ENCODE results near the gene SCG3. TPM values are rescaled to one million over a fixed set of nuclear protein-coding genes. Genes with fewer than 3 reads are reported as not detected.
"Not testable (repeated sequence)": the region's sequence is repeated elsewhere in the genome, so short reads cannot be mapped to it uniquely, and the experiment has no call there.

The SCG3 gene
- total RNA-seq, 1 experiment from 2014 or later = not detected

DNA sequence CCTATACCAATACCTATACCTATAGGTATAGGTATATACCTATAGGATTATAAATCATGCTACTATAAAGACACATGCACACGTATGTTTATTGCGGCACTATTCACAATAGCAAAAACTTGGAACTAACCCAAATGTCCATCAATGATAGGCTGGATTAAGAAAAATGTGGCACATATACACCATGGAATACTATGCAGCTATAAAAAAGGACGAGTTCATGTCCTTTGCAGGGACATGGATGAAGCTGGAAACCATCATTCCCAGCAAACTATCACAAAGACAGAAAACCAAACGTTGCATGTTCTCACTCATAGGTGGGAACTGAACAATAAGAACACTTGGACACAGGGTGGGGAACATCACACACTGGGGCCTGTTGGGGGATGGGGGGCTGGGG is 32.7 kb upstream of the SCG3 start:
- H3K27me3 ChIP-seq (ENCODE audit: low read length); BruUV-seq (replicated peaks); H3K4me2 ChIP-seq (ENCODE audit: low read length); H3K27ac ChIP-seq (ENCODE audit: low read length); H3K79me2 ChIP-seq (ENCODE audit: low read length); H3K36me3 ChIP-seq (ENCODE audit: low read depth, low read length); H3K4me3 ChIP-seq (ENCODE audit: low read length); H3K4me1 ChIP-seq (ENCODE audit: insufficient read depth, low read length); H3F3A ChIP-seq (ENCODE audit: low read length, unreplicated experiment); POLR2A ChIA-PET (ENCODE audit: unreplicated experiment); DNase-seq; H3K9me2 ChIP-seq (replicated peaks; ENCODE audit: low read length); CTCF ChIA-PET; intact Hi-C loops (cut with micrococcal nuclease); H2AFZ ChIP-seq (ENCODE audit: low read length); ATAC-seq; H3K9me3 ChIP-seq (ENCODE audit: low read length); H3K9ac ChIP-seq (ENCODE audit: low read length); H4K20me1 ChIP-seq (ENCODE audit: low read length): not testable (repeated sequence)

DNA sequence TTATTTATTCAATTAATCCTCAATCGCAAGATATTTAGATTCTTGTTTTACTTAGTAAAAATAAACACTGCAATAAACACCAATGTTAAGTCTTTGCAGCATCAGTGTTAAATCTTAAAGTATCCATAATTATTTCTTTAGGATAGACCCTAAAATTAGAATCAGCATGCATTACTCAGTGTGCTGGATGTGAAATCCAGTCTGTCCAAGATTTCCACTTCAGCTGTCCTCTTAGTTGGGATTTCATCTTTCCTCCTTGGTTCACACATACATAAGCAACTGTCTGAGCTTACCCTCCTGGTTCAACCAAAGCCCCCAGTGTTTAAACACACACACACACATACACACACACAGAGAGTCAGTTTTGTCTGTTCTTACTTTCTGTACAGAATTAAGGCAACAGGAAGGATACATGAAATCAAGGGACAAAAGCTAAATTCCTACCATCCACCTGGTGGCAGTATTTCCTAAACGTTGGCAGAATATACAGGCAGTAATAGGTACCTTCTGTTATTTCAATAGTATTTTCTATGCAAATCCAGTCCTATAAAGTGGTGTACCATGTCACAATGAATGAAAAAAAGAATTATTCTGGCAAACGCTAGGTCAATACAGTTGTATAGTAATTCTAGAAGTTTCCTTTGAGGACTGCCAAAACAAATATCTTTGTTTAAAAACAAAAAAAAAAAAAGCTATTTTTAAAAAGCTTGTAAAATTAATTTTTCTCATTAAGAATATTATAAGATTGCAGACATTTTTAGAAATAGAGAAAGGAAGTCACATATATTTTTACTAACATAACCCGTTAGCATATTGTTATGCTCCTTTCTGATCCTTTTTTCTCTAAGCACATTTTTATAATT is 31.4 kb upstream of the SCG3 start:
- Histone ChIP-seq H3K4me1 (ENCODE audit: insufficient read depth, low read length) (peaks cover 4% of the 10 kb centered on the region; the same call in 1 of the 2 replicates), H3K9me3 (ENCODE audit: low read length) (no peaks in the 10 kb centered on the region), H3K9ac (ENCODE audit: low read length) (no peak overlapping the region), H3F3A (ENCODE audit: low read length, unreplicated experiment) (no peaks in the 10 kb centered on the region), H3K27ac (ENCODE audit: low read length) (no peak overlapping the region), H3K9me2 (replicated peaks; ENCODE audit: low read length) (no peaks in the 10 kb centered on the region), H2AFZ (ENCODE audit: low read length) (no peak overlapping the region), H3K4me2 (ENCODE audit: low read length) (no peak overlapping the region), H4K20me1 (ENCODE audit: low read length) (no peaks in the 10 kb centered on the region), H3K36me3 (ENCODE audit: low read depth, low read length) (no peaks in the 10 kb centered on the region), H3K4me3 (ENCODE audit: low read length) (no peak overlapping the region), H3K27me3 (ENCODE audit: low read length) (no peaks in the 10 kb centered on the region), H3K79me2 (ENCODE audit: low read length) (no peaks in the 10 kb centered on the region)
- intact Hi-C loops (cut with micrococcal nuclease) = loop anchor here (1.0 to 5.0 kb wide), 2 partner anchors 127 to 257 kb away; no protein-coding TSS in a partner anchor
- ChIA-PET CTCF (interaction anchor here (0.6 to 2.1 kb wide), 7 partner anchors 76 to 286 kb away, joined by 3 to 63 read pairs (median 5); no protein-coding TSS in a partner anchor), POLR2A (ENCODE audit: unreplicated experiment) (interaction anchor here (0.5 to 0.6 kb wide), 2 partner anchors 77 to 137 kb away, joined by 3 read pairs; no protein-coding TSS in a partner anchor)
- DNase-seq (peak; percentile 77), ATAC-seq (peak; percentile 81)
- no TSS peak for BruUV-seq (replicated peaks)
- TF ChIP-seq EZH2phosphoT487 (IDR thresholded peaks at IDR 0.05; ENCODE audit: borderline replicate concordance, low read length) (no peak), EZH2 (IDR thresholded peaks at IDR 0.05; ENCODE audit: low read length, unreplicated experiment) (no peak)
- TF ChIP-seq, protein P1, sequence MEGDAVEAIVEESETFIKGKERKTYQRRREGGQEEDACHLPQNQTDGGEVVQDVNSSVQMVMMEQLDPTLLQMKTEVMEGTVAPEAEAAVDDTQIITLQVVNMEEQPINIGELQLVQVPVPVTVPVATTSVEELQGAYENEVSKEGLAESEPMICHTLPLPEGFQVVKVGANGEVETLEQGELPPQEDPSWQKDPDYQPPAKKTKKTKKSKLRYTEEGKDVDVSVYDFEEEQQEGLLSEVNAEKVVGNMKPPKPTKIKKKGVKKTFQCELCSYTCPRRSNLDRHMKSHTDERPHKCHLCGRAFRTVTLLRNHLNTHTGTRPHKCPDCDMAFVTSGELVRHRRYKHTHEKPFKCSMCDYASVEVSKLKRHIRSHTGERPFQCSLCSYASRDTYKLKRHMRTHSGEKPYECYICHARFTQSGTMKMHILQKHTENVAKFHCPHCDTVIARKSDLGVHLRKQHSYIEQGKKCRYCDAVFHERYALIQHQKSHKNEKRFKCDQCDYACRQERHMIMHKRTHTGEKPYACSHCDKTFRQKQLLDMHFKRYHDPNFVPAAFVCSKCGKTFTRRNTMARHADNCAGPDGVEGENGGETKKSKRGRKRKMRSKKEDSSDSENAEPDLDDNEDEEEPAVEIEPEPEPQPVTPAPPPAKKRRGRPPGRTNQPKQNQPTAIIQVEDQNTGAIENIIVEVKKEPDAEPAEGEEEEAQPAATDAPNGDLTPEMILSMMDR (conservative IDR thresholded peaks at IDR 0.05; ENCODE audit: low read depth, low read length) = peak; percentile 80

DNA sequence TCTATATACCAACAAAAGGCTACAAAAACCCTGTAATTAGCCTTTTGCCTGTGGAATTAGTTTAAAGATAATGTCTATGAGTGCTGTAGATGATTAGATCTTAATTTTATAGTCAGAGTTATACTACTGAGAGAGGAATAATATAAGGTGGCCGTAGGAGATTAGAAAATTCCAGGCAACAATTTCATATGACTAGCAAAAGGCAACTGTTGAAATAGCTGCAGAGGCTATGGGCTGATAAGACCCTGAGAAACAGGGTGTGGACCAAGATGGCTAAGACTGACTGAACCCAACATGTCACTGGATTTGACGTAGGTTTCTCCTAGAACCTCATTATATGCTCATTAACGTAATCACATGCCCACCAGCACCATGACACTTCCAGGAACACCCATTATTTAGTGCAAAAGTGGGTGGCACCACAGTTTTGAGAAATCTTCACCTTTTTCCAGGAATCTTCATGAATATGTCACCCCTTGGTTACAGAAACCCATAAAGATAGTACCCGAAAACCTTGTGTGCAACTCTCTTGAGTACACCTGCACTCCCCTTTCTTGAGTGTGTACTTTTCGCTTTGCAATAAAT is 29.1 kb upstream of the SCG3 start:
- TF ChIP-seq EZH2 (IDR thresholded peaks at IDR 0.05; ENCODE audit: low read length, unreplicated experiment) (no peak), EZH2phosphoT487 (IDR thresholded peaks at IDR 0.05; ENCODE audit: borderline replicate concordance, low read length) (no peak)
- TF ChIP-seq, protein P1 (conservative IDR thresholded peaks at IDR 0.05; ENCODE audit: low read depth, low read length) = no peak
- no peaks in the 10 kb centered on the region for H3K27me3 ChIP-seq (ENCODE audit: low read length)
- no peak overlapping the region for H3K4me3 ChIP-seq (ENCODE audit: low read length)
- H3K9me3 ChIP-seq (ENCODE audit: low read length) = no peaks in the 10 kb centered on the region
- no TSS peak for BruUV-seq (replicated peaks)
- H4K20me1 ChIP-seq (ENCODE audit: low read length) = no peaks in the 10 kb centered on the region
- H3K9ac ChIP-seq (ENCODE audit: low read length) = no peak overlapping the region
- H3K9me2 ChIP-seq (replicated peaks; ENCODE audit: low read length) = no peaks in the 10 kb centered on the region
- H3K36me3 ChIP-seq (ENCODE audit: low read depth, low read length) = no peaks in the 10 kb centered on the region
- CTCF ChIA-PET = no interaction called here
- no peak overlapping the region for H3K27ac ChIP-seq (ENCODE audit: low read length)
- H3F3A ChIP-seq (ENCODE audit: low read length, unreplicated experiment) = no peaks in the 10 kb centered on the region
- no peak overlapping the region for H2AFZ ChIP-seq (ENCODE audit: low read length)
- POLR2A ChIA-PET (ENCODE audit: unreplicated experiment) = no interaction called here
- no peak overlapping the region for H3K4me2 ChIP-seq (ENCODE audit: low read length)
- DNase-seq (no peak), ATAC-seq (no peak)
- peaks cover 3% of the 10 kb centered on the region; the same call in 1 of the 2 replicates for H3K4me1 ChIP-seq (ENCODE audit: insufficient read depth, low read length)
- intact Hi-C loops (cut with micrococcal nuclease) = loop anchor here (5.0 kb wide), 1 partner anchor 255 kb away; no protein-coding TSS in a partner anchor
- H3K79me2 ChIP-seq (ENCODE audit: low read length) = no peaks in the 10 kb centered on the region

DNA sequence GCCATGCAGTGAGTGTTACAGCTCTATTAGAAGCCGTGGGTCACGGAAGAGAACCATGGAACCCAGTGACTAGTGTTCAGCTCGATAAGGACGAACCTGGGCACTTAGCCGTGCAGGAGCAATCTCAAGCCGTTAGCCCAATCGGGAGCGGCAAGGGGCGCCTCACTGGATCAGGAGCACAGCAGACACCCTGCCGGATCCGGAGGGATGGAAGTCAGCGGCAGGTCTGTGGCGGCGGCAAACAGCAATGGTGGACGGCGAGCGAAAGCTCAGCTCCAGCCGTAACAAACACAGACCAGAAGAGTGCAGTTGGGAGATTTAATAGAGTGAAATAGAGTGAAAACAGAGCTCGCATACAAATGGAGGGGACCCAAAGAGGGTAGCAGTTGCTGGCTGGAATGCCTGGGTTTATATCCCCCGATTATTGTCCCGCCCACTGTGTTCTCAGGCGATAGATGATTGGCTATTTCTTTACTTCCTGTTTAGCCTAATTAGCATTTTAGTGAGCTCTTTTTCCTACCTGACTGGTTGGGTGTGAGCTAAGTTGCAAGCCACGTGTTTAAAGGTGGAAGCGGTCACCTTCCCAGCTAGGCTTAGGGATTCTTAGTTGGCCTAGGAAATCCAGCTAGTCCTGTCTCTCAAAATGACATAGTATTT is 25.8 kb upstream of the SCG3 start:
- H3K79me2 ChIP-seq (ENCODE audit: low read length); H2AFZ ChIP-seq (ENCODE audit: low read length); intact Hi-C loops (cut with micrococcal nuclease); H3K4me1 ChIP-seq (ENCODE audit: insufficient read depth, low read length); POLR2A ChIA-PET (ENCODE audit: unreplicated experiment); H3K4me2 ChIP-seq (ENCODE audit: low read length); H3K4me3 ChIP-seq (ENCODE audit: low read length); H3K9me3 ChIP-seq (ENCODE audit: low read length); H3K9me2 ChIP-seq (replicated peaks; ENCODE audit: low read length); H3F3A ChIP-seq (ENCODE audit: low read length, unreplicated experiment); H3K36me3 ChIP-seq (ENCODE audit: low read depth, low read length); CTCF ChIA-PET; ATAC-seq; H3K27me3 ChIP-seq (ENCODE audit: low read length); BruUV-seq (replicated peaks); H3K27ac ChIP-seq (ENCODE audit: low read length); H4K20me1 ChIP-seq (ENCODE audit: low read length); H3K9ac ChIP-seq (ENCODE audit: low read length); DNase-seq: not testable (repeated sequence)

Measured in PC-3 (cell line).